IPS-20b (cell line): ENCODE measurements around the gene ZNF180.

Source experiments
- H3K27ac ChIP-seq: one replicate; pipeline ENCODE4 v1.5.1; 2013; ENCODE audit warnings: low read length
- H3K27me3 ChIP-seq: 2 replicates; pipeline ENCODE4 v1.6.1; 2013; ENCODE audit warnings: mild to moderate bottlenecking, low read length, inconsistent platforms; ENCODE audit not compliant: insufficient read depth
- H3K36me3 ChIP-seq: 2 replicates; pipeline ENCODE4 v1.6.1; 2013; ENCODE audit warnings: low read depth, mild to moderate bottlenecking, inconsistent platforms, low read length, moderate library complexity; ENCODE audit not compliant: insufficient read depth
- H3K4me1 ChIP-seq: 2 replicates; pipeline ENCODE4 v1.6.1; 2013; ENCODE audit warnings: mild to moderate bottlenecking, control low read depth, inconsistent platforms, low read length, moderate library complexity; ENCODE audit not compliant: insufficient read depth
- H3K4me3 ChIP-seq: 2 replicates; pipeline ENCODE4 v1.5.1; 2013; ENCODE audit warnings: mild to moderate bottlenecking, low read length, inconsistent platforms
- H3K9ac ChIP-seq: 2 replicates; pipeline ENCODE4 v1.6.1; 2013; ENCODE audit warnings: low read depth, mild to moderate bottlenecking, inconsistent platforms, low read length, moderate library complexity
- H3K9me3 ChIP-seq: 2 replicates; pipeline ENCODE4 v1.6.1; 2013; ENCODE audit warnings: mild to moderate bottlenecking, low read depth, low read length, inconsistent platforms; ENCODE audit not compliant: insufficient read depth

The ZNF180 gene

GRCh38 chr19:44430956-44431355 lies 69.4 kb downstream of the ZNF180 start:
- no peaks in the 10 kb centered on the region for H3K36me3 ChIP-seq
- no peak overlapping the region for H3K4me3 ChIP-seq
- H3K27me3 ChIP-seq: no peaks in the 10 kb centered on the region
- H3K4me1 ChIP-seq: no peaks in the 10 kb centered on the region
- H3K27ac ChIP-seq: no peak overlapping the region
- peaks cover 96% of the 10 kb centered on the region for H3K9me3 ChIP-seq
- no peak overlapping the region for H3K9ac ChIP-seq
